22Rv1 (cell line): ENCODE data around the gene STX2.

Source experiments
- ZFX ChIP-seq: fragments of 450-650 bp; IDR thresholded peaks from 2 replicates; pipeline ENCODE4 v1.6.1; 2017; ENCODE audit warnings: antibody characterized with exemption, borderline replicate concordance
- TF ChIP-seq, protein P1 (sequence below): fragments of 450-650 bp; IDR thresholded peaks from 2 replicates; pipeline ENCODE4 v1.5.1; 2017; ENCODE audit warnings: mild to moderate bottlenecking

DNA sequence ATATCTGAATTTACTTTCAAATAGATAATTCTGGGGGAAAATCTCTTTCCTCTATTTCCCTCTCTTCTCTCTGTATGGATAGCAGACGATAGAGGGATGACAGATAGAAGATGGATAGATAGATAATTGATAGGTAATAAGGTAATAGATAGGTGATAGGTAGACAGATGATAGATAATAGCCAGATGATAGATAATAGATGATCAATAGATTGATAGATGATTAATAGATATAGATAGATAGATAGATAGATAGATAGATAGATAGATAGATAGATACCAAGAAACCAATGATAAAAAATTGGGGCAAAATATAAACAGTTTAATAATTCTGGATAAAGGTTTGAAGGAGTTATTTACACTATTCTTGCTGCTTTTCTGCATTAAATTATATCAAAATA, 96.3 kb downstream of the STX2 start:
- TF ChIP-seq, protein P1, sequence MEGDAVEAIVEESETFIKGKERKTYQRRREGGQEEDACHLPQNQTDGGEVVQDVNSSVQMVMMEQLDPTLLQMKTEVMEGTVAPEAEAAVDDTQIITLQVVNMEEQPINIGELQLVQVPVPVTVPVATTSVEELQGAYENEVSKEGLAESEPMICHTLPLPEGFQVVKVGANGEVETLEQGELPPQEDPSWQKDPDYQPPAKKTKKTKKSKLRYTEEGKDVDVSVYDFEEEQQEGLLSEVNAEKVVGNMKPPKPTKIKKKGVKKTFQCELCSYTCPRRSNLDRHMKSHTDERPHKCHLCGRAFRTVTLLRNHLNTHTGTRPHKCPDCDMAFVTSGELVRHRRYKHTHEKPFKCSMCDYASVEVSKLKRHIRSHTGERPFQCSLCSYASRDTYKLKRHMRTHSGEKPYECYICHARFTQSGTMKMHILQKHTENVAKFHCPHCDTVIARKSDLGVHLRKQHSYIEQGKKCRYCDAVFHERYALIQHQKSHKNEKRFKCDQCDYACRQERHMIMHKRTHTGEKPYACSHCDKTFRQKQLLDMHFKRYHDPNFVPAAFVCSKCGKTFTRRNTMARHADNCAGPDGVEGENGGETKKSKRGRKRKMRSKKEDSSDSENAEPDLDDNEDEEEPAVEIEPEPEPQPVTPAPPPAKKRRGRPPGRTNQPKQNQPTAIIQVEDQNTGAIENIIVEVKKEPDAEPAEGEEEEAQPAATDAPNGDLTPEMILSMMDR: no peak
- no peak for TF ChIP-seq ZFX
